ENCODE data around the gene RBFA.

RBFA gene

DNA sequence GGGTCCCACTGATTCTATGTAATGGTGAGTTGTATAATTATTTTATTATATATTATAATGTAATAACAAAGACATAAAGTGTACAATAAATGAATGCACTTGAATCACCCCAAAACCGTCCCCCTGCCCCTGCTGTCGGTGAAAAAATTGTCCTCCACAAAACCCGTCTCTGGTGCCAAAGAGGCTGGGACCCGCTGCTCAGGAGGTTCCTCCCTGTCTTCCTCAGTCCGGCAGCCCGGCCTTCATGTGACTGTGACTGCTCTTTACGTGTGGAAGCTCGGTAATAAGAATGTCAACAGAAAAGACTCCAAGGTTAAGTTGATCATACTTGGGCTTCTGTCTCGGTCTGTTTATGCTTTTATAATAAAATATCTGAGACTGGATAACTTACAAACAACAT lies 42.1 kb downstream of the RBFA start:
- no peak for DNase-seq

DNA sequence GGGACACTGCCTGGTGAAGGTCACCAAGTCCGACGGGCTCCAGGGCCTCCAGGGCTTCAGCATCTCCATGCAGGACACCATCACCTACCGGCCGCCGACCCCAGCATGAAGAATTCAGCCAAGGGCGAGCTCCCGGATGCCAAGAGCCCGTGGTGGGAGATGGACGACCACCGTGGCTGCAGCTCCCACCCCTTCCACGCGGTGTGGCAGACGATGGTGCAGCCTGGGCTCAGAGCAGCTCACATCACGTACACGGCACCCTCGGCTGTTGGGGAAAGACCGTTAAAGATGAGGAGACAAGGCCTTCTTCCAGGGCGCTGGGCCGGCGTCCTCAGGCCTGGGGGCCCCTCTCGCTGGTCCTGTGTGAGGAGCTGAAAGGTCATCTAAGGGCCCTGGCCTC lies 43.6 kb downstream of the RBFA start:
- DNase-seq: no peak

All from cerebellar nuclear complex (tissue), 1 donor.